ENCODE data around the gene ITGAE. TPM values are rescaled to one million over a fixed set of nuclear protein-coding genes. Genes with fewer than 3 reads are reported as not detected.
"Not testable (repeated sequence)": the region's sequence is repeated elsewhere in the genome, so short reads cannot be mapped to it uniquely, and the experiment has no call there.

The ITGAE gene
- total RNA-seq, 1 donor from 2014 or later = 17.1 TPM

DNA sequence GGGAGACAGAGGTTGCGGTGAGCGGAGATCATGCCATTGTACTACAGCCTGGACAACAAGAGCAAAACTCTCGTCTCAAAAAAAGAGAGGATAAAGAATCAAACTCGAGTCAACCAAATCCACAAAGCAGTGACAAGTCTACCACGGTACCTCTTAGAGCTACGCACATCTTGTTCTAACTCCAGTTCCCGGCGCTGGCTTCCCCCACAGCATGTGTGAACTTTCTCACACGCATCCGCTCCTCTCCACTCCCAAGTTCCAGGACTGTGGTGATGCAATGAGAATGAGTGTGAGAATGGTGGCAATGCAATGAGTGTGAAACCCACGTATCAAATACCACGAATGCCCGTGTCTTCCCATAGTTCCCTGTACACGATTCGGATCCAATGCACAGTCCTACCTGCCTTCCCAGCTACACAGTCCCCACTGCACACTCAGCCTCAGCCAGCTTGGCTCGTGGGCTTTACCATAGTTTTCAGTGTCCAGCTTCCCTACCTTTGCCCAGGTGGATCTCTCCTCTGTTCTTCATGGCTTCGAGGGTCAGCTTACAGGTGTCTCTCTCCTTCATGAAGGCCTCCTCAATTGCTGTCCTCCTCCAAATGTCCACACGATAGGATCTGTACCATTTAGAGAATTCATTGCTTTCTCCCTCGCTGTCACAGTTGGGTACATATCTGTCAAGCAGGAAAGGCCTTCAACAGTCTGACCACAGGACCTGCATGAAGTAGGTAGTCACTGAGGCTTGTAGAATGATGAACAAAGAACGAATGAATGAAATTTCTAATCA, 95.9 kb downstream of the ITGAE start:
- FAIRE-seq = peak; percentile 92
- Histone ChIP-seq H3K27me3 (ENCODE audit: control insufficient read depth, insufficient read depth, low read length) (no peaks in the 10 kb centered on the region), H3K4me3 (ENCODE audit: low read depth, low read length) (no peak overlapping the region), H3K36me3 (ENCODE audit: control insufficient read depth, insufficient read depth, low read length) (no peaks in the 10 kb centered on the region)
- TF ChIP-seq, protein P1, sequence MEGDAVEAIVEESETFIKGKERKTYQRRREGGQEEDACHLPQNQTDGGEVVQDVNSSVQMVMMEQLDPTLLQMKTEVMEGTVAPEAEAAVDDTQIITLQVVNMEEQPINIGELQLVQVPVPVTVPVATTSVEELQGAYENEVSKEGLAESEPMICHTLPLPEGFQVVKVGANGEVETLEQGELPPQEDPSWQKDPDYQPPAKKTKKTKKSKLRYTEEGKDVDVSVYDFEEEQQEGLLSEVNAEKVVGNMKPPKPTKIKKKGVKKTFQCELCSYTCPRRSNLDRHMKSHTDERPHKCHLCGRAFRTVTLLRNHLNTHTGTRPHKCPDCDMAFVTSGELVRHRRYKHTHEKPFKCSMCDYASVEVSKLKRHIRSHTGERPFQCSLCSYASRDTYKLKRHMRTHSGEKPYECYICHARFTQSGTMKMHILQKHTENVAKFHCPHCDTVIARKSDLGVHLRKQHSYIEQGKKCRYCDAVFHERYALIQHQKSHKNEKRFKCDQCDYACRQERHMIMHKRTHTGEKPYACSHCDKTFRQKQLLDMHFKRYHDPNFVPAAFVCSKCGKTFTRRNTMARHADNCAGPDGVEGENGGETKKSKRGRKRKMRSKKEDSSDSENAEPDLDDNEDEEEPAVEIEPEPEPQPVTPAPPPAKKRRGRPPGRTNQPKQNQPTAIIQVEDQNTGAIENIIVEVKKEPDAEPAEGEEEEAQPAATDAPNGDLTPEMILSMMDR (IDR thresholded peaks at IDR 0.05; ENCODE audit: insufficient read depth, low read length, severe bottlenecking) = no peak
- DNase-seq (ENCODE audit: low read depth) = no peak

- H3K4me3 ChIP-seq (ENCODE audit: low read depth, low read length); H3K36me3 ChIP-seq (ENCODE audit: control insufficient read depth, insufficient read depth, low read length); FAIRE-seq; DNase-seq (ENCODE audit: low read depth); H3K27me3 ChIP-seq (ENCODE audit: control insufficient read depth, insufficient read depth, low read length): not testable (repeated sequence)
Observed at GRCh38 chr17:3702041-3702539, 98.9 kb downstream of the ITGAE start.

- TF ChIP-seq, protein P1 (IDR thresholded peaks at IDR 0.05; ENCODE audit: insufficient read depth, low read length, severe bottlenecking) = no peak
- no peaks in the 10 kb centered on the region for H3K36me3 ChIP-seq (ENCODE audit: control insufficient read depth, insufficient read depth, low read length)
- DNase-seq (ENCODE audit: low read depth) (no peak), FAIRE-seq (no peak)
- H3K4me3 ChIP-seq (ENCODE audit: low read depth, low read length) = no peak overlapping the region
- no peaks in the 10 kb centered on the region for H3K27me3 ChIP-seq (ENCODE audit: control insufficient read depth, insufficient read depth, low read length)
Observed at GRCh38 chr17:3699951-3700350, 101.0 kb downstream of the ITGAE start.

- FAIRE-seq = no peak
- Histone ChIP-seq H3K27me3 (ENCODE audit: control insufficient read depth, insufficient read depth, low read length) (no peaks in the 10 kb centered on the region), H3K36me3 (ENCODE audit: control insufficient read depth, insufficient read depth, low read length) (no peaks in the 10 kb centered on the region), H3K4me3 (ENCODE audit: low read depth, low read length) (no peak overlapping the region)
- DNase-seq (ENCODE audit: low read depth) = no peak
- TF ChIP-seq, protein P1 (IDR thresholded peaks at IDR 0.05; ENCODE audit: insufficient read depth, low read length, severe bottlenecking) = no peak
Observed at GRCh38 chr17:3698139-3698538, 102.8 kb downstream of the ITGAE start.

DNA sequence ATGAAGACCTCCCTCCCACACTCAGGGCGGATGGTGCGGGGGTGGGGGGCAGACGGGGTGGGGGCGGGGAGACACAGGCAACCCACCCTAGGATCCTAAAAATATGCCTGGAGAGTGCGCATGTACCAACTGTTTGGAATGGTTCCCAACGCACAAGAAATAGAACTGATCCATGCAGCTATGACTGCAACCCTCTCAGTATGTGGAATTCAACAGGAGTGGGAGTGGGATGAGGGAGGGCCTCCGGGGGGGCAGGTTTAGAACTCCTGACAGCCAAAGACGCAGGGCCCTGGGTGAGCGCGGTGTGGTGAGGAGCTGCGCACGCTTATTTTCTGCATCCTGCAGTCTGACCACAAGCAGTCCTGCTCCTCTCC, 103.9 kb downstream of the ITGAE start:
- Histone ChIP-seq H3K36me3 (ENCODE audit: control insufficient read depth, insufficient read depth, low read length) (no peaks in the 10 kb centered on the region), H3K27me3 (ENCODE audit: control insufficient read depth, insufficient read depth, low read length) (no peaks in the 10 kb centered on the region), H3K4me3 (ENCODE audit: low read depth, low read length) (no peak overlapping the region)
- DNase-seq (ENCODE audit: low read depth) = no peak
- no peak for FAIRE-seq
- TF ChIP-seq, protein P1 (IDR thresholded peaks at IDR 0.05; ENCODE audit: insufficient read depth, low read length, severe bottlenecking) = no peak

DNA sequence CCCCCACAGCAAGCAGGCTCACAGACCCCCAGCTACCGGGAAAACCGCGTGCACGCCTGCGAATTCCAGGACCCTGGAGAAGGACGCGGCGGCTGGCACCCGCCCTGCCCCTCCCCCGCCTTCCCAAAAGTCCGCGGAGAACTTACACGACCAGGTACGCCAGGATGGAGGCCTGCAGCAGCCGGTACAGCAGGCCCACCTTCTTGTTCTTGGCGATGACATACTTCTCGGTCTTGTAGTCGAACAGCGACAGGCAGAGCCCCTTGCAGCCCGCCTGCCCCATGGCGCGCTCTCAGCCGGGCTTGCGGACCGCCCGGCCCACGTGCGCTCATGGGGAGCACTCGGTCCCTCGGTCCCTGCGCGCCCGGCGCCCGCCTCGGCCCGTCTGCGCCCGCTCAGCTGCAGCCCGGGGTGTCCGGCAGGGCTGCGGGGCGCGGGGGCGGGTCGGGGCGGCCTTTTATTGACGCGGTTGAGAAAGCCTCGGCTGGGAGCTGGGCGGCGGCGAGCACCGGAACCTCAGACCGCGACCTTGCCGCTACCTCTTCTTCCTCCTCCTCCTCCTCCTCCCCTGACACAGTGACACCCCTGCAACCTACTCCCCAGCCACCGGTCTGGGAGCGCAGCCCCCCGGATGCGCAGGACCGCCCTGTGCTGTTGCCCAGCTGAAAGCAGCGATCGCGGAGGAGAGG, 105.1 kb downstream of the ITGAE start, which contains the start of gene P2RX5:
TSS of gene P2RX5 (minus strand) at position 433 of the 689 bp plus-strand sequence. CDS start at position 283, 150 bp downstream.
- Histone ChIP-seq H3K36me3 (ENCODE audit: control insufficient read depth, insufficient read depth, low read length) (no peaks in the 10 kb centered on the region), H3K27me3 (ENCODE audit: control insufficient read depth, insufficient read depth, low read length) (no peaks in the 10 kb centered on the region), H3K4me3 (ENCODE audit: low read depth, low read length) (peak within 1 kb of the TSS; percentile 40)
- TF ChIP-seq, protein P1 (IDR thresholded peaks at IDR 0.05; ENCODE audit: insufficient read depth, low read length, severe bottlenecking) = no peak
- FAIRE-seq = no peak
- DNase-seq (ENCODE audit: low read depth) = no peak

Data from bronchial epithelial cell (primary cell).